ENCODE measurements around the gene HDAC7. TPM values are rescaled to one million over a fixed set of nuclear protein-coding genes. Genes with fewer than 3 reads are reported as not detected.

The HDAC7 gene
- total and polyA plus RNA-seq, 12 donors = 9.1 to 184 (median 147) TPM

- intact Hi-C loops (cut with DNase I) = no loop called here
- WGBS, 4 donors = 4 to 10% (median 8%) methylated on average over 6 to 23 of the region's 23 CpGs
- Histone ChIP-seq H3K4me3 (peak overlapping the region; percentile 3 to 96 (median 70)), H3K27ac (peak overlapping the region; percentile 91 to 100 (median 98)), H3K9me3 (replicated peaks in 1 of 3) (no peaks in the 10 kb centered on the region), H3K36me3 (replicated peaks in 1 of 2) (peaks cover 0 to 4% of the 10 kb centered on the region in 2 donors), H3K4me1 (replicated peaks in 1 of 2) (peaks cover 66 to 81% of the 10 kb centered on the region in 2 donors), H3K27me3 (no peaks in the 10 kb centered on the region)
- DNase-seq = peak in 6 of 7 donors; percentile 53 to 66 (median 62)
- TF ChIP-seq POLR2A (IDR thresholded peaks at IDR 0.05) = no peak
- TF ChIP-seq, protein P1, sequence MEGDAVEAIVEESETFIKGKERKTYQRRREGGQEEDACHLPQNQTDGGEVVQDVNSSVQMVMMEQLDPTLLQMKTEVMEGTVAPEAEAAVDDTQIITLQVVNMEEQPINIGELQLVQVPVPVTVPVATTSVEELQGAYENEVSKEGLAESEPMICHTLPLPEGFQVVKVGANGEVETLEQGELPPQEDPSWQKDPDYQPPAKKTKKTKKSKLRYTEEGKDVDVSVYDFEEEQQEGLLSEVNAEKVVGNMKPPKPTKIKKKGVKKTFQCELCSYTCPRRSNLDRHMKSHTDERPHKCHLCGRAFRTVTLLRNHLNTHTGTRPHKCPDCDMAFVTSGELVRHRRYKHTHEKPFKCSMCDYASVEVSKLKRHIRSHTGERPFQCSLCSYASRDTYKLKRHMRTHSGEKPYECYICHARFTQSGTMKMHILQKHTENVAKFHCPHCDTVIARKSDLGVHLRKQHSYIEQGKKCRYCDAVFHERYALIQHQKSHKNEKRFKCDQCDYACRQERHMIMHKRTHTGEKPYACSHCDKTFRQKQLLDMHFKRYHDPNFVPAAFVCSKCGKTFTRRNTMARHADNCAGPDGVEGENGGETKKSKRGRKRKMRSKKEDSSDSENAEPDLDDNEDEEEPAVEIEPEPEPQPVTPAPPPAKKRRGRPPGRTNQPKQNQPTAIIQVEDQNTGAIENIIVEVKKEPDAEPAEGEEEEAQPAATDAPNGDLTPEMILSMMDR (IDR thresholded peaks at IDR 0.05) = no peak
These were observed 1.1 kb downstream of the HDAC7 start for GRCh38 chr12:47818467-47819137.

- Histone ChIP-seq H3K4me3 (peak overlapping the region in 2 of 4 donors; percentile 77 to 96), H3K27ac (peak overlapping the region; percentile 91 to 100 (median 98)), H3K27me3 (no peaks in the 10 kb centered on the region), H3K36me3 (replicated peaks in 1 of 2) (peaks cover 0 to 4% of the 10 kb centered on the region in 2 donors), H3K9me3 (replicated peaks in 1 of 3) (no peaks in the 10 kb centered on the region), H3K4me1 (replicated peaks in 1 of 2) (peaks cover 66 to 81% of the 10 kb centered on the region in 2 donors)
- TF ChIP-seq POLR2A (IDR thresholded peaks at IDR 0.05) = no peak
- TF ChIP-seq, protein P1 (IDR thresholded peaks at IDR 0.05) = no peak
- 40 to 73% (median 68%) methylated on average over 3 of the region's 3 CpGs for WGBS, 4 donors
- DNase-seq = peak in 1 of 7 donors; percentile 10
- intact Hi-C loops (cut with DNase I) = no loop called here
These were observed 1.7 kb downstream of the HDAC7 start for GRCh38 chr12:47818007-47818376.

DNA sequence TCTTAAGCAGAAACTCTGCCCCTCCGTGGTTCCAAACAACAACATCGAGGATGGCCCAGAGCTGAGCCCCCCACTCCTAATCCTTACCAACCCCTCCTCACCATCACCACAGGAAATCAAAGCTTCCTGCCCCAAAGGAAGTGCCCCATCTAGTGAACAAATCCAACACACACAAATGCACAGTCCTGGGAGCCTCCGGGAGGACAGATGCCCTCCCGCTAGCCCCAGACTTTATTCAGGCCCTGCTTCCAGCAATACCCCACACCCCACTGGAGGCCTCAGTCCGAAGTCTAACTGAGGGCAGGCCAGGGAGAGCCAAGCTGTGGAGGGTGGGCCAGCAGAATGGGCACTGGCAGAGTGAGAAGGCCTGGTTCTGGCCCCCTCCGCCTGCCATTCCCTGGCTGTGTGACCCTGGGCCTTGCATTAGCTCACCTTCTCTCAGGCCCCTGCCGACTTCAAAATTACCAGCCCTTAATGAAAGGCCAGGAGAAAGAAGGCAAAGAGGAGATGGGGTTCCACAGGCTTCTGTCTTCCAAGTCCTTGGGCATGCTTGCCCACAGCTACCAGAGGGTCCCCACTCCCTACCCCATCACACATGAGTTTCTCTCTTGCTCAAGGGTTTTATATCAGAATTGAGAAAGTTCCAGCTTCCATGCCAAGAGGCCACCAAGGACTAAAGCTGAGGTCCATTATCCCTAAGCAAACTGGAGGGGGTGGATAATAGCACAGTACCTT lies 2.3 kb downstream of the HDAC7 start:
- 22 to 31% (median 25%) methylated on average over 6 to 7 of the region's 7 CpGs for WGBS, 4 donors
- H3K4me1 ChIP-seq (replicated peaks in 1 of 2) = peaks cover 70 to 81% of the 10 kb centered on the region in 2 donors

More for the DNA sequence above, 2.3 kb downstream of the HDAC7 start:
- H3K9me3 ChIP-seq (replicated peaks in 1 of 3) = no peaks in the 10 kb centered on the region
- H3K36me3 ChIP-seq (replicated peaks in 1 of 2) = peaks cover 0 to 4% of the 10 kb centered on the region in 2 donors
- H3K4me3 ChIP-seq = peak overlapping the region in 2 of 4 donors; percentile 2 to 96
- peak in 2 of 7 donors; percentile 24 to 29 for DNase-seq
- H3K27me3 ChIP-seq = no peaks in the 10 kb centered on the region
- intact Hi-C loops (cut with DNase I) = no loop called here
- TF ChIP-seq, protein P1 (IDR thresholded peaks at IDR 0.05) = peak in 2 of 6 experiments; percentile 11 to 17
- TF ChIP-seq POLR2A (IDR thresholded peaks at IDR 0.05) = peak in 1 of 2 donors; percentile 8
- peak overlapping the region; percentile 29 to 100 (median 98) for H3K27ac ChIP-seq

All from adrenal gland (tissue), 12 donors.